ENCODE results near the gene CPT1C. TPM values are rescaled to one million over a fixed set of nuclear protein-coding genes. Genes with fewer than 3 reads are reported as not detected.

Gene CPT1C
- total and polyA plus RNA-seq, 2 of the 4 experiments (the other 2 are of a cell fraction) = 14.2 to 56.1 TPM

- Histone ChIP-seq H3K4me3 (ENCODE audit: insufficient read depth, low read depth, low read length) (no peak overlapping the region), H3K4me2 (ENCODE audit: low read depth, low read length) (no peak overlapping the region), H2AK9ac (replicated peaks; ENCODE audit: low read depth, low read length, poor library complexity) (no peak overlapping the region), H2BK5ac (ENCODE audit: low read depth, low read length, poor library complexity, severe bottlenecking) (no peak overlapping the region), H3K36me3 (ENCODE audit: control insufficient read depth, insufficient read depth, low read length) (peaks cover 83% of the 10 kb centered on the region), H4K20me1 (ENCODE audit: insufficient read depth, low read length) (peaks cover 33% of the 10 kb centered on the region), H3K79me1 (ENCODE audit: low read depth in 1 of 2, low read length in 2 of 2) (peaks cover 12 to 48% of the 10 kb centered on the region in 2 experiments; a peak in 2 of 4 replicates), H3K9me1 (ENCODE audit: insufficient read depth, low read length) (no peaks in the 10 kb centered on the region), H4K91ac (ENCODE audit: insufficient read depth, low read depth, low read length) (no peak overlapping the region), H2AK5ac (ENCODE audit: low read depth, low read length) (no peak overlapping the region), H3K9me3 (ENCODE audit: control insufficient read depth, insufficient read depth, low read length) (no peaks in the 10 kb centered on the region), H2BK120ac (ENCODE audit: low read depth, low read length) (no peak overlapping the region), H2BK15ac (ENCODE audit: low read depth, low read length) (no peak overlapping the region), H3K56ac (ENCODE audit: extremely low read depth, insufficient read depth, low read length) (no peak overlapping the region), H3K23ac (ENCODE audit: low read depth, low read length) (no peak overlapping the region), H3K18ac (ENCODE audit: low read depth, low read length) (no peak overlapping the region), H4K8ac (ENCODE audit: low read depth in 2 of 2, low read length in 2 of 2) (no peak overlapping the region), H3K9ac (ENCODE audit: low read depth, low read length) (no peak overlapping the region), H2BK20ac (ENCODE audit: low read depth, low read length) (no peak overlapping the region), H3K4ac (ENCODE audit: low read depth, low read length) (no peak overlapping the region), H4K5ac (ENCODE audit: low read depth, low read length) (no peak overlapping the region), H3K4me1 (ENCODE audit: control insufficient read depth, insufficient read depth, low read length) (no peaks in the 10 kb centered on the region), H2AFZ (replicated peaks; ENCODE audit: low read length, poor library complexity) (no peak overlapping the region), H3K27me3 (ENCODE audit: control insufficient read depth, insufficient read depth, low read length) (no peaks in the 10 kb centered on the region), H3K27ac (ENCODE audit: insufficient read depth, low read length) (no peak overlapping the region), H3K14ac (replicated peaks; ENCODE audit: low read depth, low read length) (no peak overlapping the region)
- WGBS, 2 experiments (ENCODE audit: extremely low coverage in 2 of 2, insufficient read length in 1 of 2) = 98% methylated on average over 15 of the region's 22 CpGs; no CpG with 5 or more reads in 1 of the 2 experiments
- ChIA-PET CTCF (no interaction called here), POLR2A (ENCODE audit: unreplicated experiment) (interaction anchor here (1.0 kb wide), 1 partner anchor 19 kb away, joined by 4 read pairs; no protein-coding TSS in a partner anchor)
- no TSS peak for BruUV-seq (replicated peaks)
- dilution Hi-C loops (cut with HindIII; ENCODE audit: low sequenced_read_pairs, unreplicated experiment) = no loop called here
- ATAC-seq (ENCODE audit: low read depth) (no peak), DNase-seq (no peak)
- TF ChIP-seq MXI1 (IDR thresholded peaks at IDR 0.05; ENCODE audit: borderline replicate concordance, low read depth, low read length) = no peak
- no peak for TF ChIP-seq BHLHE40 (IDR thresholded peaks at IDR 0.05; ENCODE audit: low read depth, low read length)
- TF ChIP-seq NFE2L2 (IDR thresholded peaks at IDR 0.05; ENCODE audit: low read depth, low read length) = no peak
- TF ChIP-seq ELK1 (IDR thresholded peaks at IDR 0.05; ENCODE audit: borderline replicate concordance, low read depth, low read length) = no peak
- no peak for TF ChIP-seq MAFK (IDR thresholded peaks at IDR 0.05; ENCODE audit: low read depth, low read length)
- TF ChIP-seq FOS (IDR thresholded peaks at IDR 0.05; ENCODE audit: low read depth, low read length) = no peak
- TF ChIP-seq USF2 (IDR thresholded peaks at IDR 0.05; ENCODE audit: low read depth, low read length) = no peak
- no peak for TF ChIP-seq RCOR1 (IDR thresholded peaks at IDR 0.05; ENCODE audit: insufficient replicate concordance, low read length)
- TF ChIP-seq CHD1 (IDR thresholded peaks at IDR 0.05; ENCODE audit: low read depth, low read length) = no peak
- TF ChIP-seq RAD21 (IDR thresholded peaks at IDR 0.05; ENCODE audit: low read length) = no peak
- in situ Hi-C loops (cut with MboI; ENCODE audit: low sequenced_read_pairs) = no loop called here
- intact Hi-C loops (cut with micrococcal nuclease) = no loop called here
Measured at GRCh38 chr19:49657493-49658138, 33.3 kb upstream of the CPT1C start.
